Heart left ventricle (tissue), 13 donors: Measurements from ENCODE around the gene CASKIN1.

Experiments
- CTCF ChIP-seq, 12 donors: fragments of 200-600 bp; sonication (generic) in 4 of 12; IDR thresholded peaks; one replicate each; pipeline versions ENCODE4 v1.5.0 to v1.8.0; 2018 to 2022; ENCODE audit warnings: antibody characterized with exemption in 12 of 12, mild to moderate bottlenecking in 5 of 12
- POLR2A ChIP-seq, 2 donors: fragments of 450-650 bp; IDR thresholded peaks; one replicate each; pipeline ENCODE4 v1.6.1; 2017; ENCODE audit warnings: antibody characterized with exemption in 2 of 2, mild to moderate bottlenecking in 2 of 2, moderate library complexity in 2 of 2
- donor health status: ischemic (EF 13 %, LVEDD 7.1; RV severe dilation, severe dysfunction).
- donor health status: DM: no; HTN: yes; CAD: no.
- donor health status: DM: no; HTN: no; CAD: no.
- donor health status: ischemic (EF 25% LVEDD 6.9; RV normal size, moderate dysfunction).
- donor health status: ischemic (EF 25% LVEDD 5.7; RV mildly dilated, moderate dysfunction).
- donor health status: ischemic (EF 35%, LVEDD 5.7; RV mildly dilated, moderate dysfunction).
- donor health status: nonischemic (EF 11% LVEDD 7.7; RV severe dilation, severe dysfunction).
- donor health status: DM: yes; HTN: yes; CAD: no.
- donor health status: PGD.
- donor health status: ischemic (EF 29% LVEDD 5.4; RV normal size, mild dysfunction).
- donor health status: nonischemic (EF 23%, LVEDD 6.1; RV moderate dilation, normal function).

DNA sequence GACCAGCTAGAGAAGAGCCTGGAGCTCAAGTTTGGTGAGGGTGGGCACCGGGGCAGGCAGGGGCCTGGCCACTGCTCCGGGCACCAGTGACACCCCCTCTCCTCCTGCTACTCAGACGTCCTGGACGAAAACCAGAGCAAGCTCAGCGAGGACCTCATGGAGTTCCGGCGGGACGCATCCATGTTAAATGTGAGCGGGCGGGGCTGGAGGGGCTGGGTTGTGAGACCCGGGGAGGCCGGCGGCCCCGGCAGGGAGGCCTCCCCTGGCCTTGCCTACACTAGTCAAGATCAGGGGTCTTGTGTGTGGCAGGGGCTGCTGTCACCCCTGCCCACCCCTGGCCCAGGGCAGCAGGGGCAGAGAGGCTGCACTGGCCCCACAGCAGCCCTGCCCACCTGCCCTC lies 23.0 kb downstream of the CASKIN1 start:
- TF ChIP-seq CTCF (IDR thresholded peaks at IDR 0.05) (no peak), POLR2A (IDR thresholded peaks at IDR 0.05) (no peak)
